Hepatocyte (in vitro differentiated cells): ENCODE results near the gene IGSF23.

ENCODE experiments used
- CTCF ChIP-seq: fragments of 200-600 bp; sonication (generic); IDR thresholded peaks from 2 replicates; pipeline ENCODE4 v1.5.1; 2016; ENCODE audit warnings: antibody characterized with exemption, mild to moderate bottlenecking; ENCODE audit not compliant: poor library complexity
- EZH2 ChIP-seq: fragments of 200-600 bp; sonication (generic); IDR thresholded peaks from 2 replicates; pipeline ENCODE4 v1.6.1; 2016; ENCODE audit warnings: antibody characterized with exemption, mild to moderate bottlenecking, borderline replicate concordance
- EZH2phosphoT487 ChIP-seq: fragments of 200-600 bp; sonication (generic); IDR thresholded peaks from one replicate; pipeline ENCODE4 v1.6.1; 2018; ENCODE audit warnings: antibody characterized with exemption, mild to moderate bottlenecking, low read depth, moderate library complexity; ENCODE audit not compliant: unreplicated experiment, severe bottlenecking

DNA sequence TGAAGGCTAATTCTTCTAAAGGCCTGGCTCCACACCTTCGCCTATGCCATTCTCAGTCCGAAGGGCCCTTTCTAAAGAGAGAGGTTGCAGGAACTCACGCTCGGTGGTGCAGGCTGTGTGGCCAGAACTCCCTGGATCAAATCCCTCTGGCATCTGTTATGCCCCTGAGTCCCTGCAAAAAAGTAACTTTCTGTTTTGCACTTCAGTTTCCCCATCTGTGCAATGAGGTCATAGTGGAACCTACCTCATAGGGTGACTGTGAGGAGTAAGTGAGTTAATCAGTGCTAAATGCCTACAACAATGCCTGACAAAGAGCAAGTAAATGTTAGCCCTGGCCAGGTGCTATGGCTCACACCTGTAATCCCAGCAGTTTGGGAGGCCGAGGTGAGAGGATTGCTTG, 7.3 kb downstream of the IGSF23 start:
- TF ChIP-seq EZH2, result no peak
- TF ChIP-seq CTCF, result no peak
- no peak for TF ChIP-seq EZH2phosphoT487
